K562 (cell line): ENCODE data around the gene USP12. TPM values are rescaled to one million over a fixed set of nuclear protein-coding genes. Genes with fewer than 3 reads are reported as not detected.
A peak's percentile ranks its signal among the peaks of the same experiment; 100 is the strongest.

Experiments used
- CTCF ChIP-seq, 3 experiments: IDR thresholded peaks in 2 of 3; conservative IDR thresholded peaks in 1 of 3; 2 replicates each; pipeline ENCODE4 v1.5.1; 2011 to 2012; ENCODE audit warnings: low read length in 3 of 3, mild to moderate bottlenecking in 3 of 3, control low read depth in 2 of 3, improper control_type of control experiment in 1 of 3, inconsistent platforms in 1 of 3, low read depth in 1 of 3, mixed read lengths in 1 of 3, moderate library complexity in 1 of 3; ENCODE audit not compliant: insufficient read depth in 2 of 3
- CUX1 ChIP-seq: fragments of 200-800 bp; sonication (Bioruptor generic); IDR thresholded peaks from 2 replicates; pipeline ENCODE4 v1.6.1; 2016; ENCODE audit warnings: missing genetic modification characterization, missing compliant biosample characterization
- ELK3 ChIP-seq: fragments of 450-650 bp; formaldehyde crosslinking; IDR thresholded peaks from 2 replicates; pipeline ENCODE4 v1.4.0; 2020; ENCODE audit warnings: mild to moderate bottlenecking
- FOXA1 ChIP-seq: fragments of 450-650 bp; IDR thresholded peaks from 2 replicates; pipeline ENCODE4 v1.6.1; 2016; ENCODE audit warnings: mild to moderate bottlenecking, borderline replicate concordance
- HMGXB4 ChIP-seq: sonication (generic); formaldehyde crosslinking; IDR thresholded peaks from 2 replicates; pipeline ENCODE4 v1.8.1; 2023; ENCODE audit warnings: mild to moderate bottlenecking, missing genetic modification reagents
- HNRNPL ChIP-seq: fragments of 200-400 bp; formaldehyde crosslinking; IDR thresholded peaks from 2 replicates; pipeline ENCODE4 v1.6.1; 2017; ENCODE audit warnings: low read depth, mild to moderate bottlenecking, low read length
- HNRNPLL ChIP-seq: fragments of 200-400 bp; formaldehyde crosslinking; IDR thresholded peaks from 2 replicates; pipeline ENCODE4 v1.6.1; 2017; ENCODE audit warnings: low read length, low read depth, mild to moderate bottlenecking; ENCODE audit not compliant: poor library complexity, severe bottlenecking
- NELFE ChIP-seq: IDR thresholded peaks from 2 replicates; pipeline ENCODE4 v1.6.1; 2011; ENCODE audit warnings: mild to moderate bottlenecking; ENCODE audit not compliant: insufficient read depth, insufficient read length
- RCOR1 ChIP-seq, 2 experiments: IDR thresholded peaks; 2 replicates each; pipeline ENCODE4 v1.6.1; 2012; ENCODE audit warnings: low read depth in 2 of 2, low read length in 2 of 2, borderline replicate concordance in 1 of 2, improper control_type of control experiment in 1 of 2
- SMC3 ChIP-seq: conservative IDR thresholded peaks from 2 replicates; pipeline ENCODE4 v1.6.1; 2011; ENCODE audit warnings: low read depth, low read length, improper control_type of control experiment; ENCODE audit not compliant: insufficient read depth
- U2AF2 ChIP-seq: fragments of 200-400 bp; formaldehyde crosslinking; optimal IDR thresholded peaks from 2 replicates; pipeline ENCODE3; 2017; ENCODE audit warnings: low read depth, mild to moderate bottlenecking, low read length
- VEZF1 ChIP-seq: fragments of 200-800 bp; sonication (Bioruptor generic); IDR thresholded peaks from 2 replicates; pipeline ENCODE4 v1.6.1; 2017; ENCODE audit warnings: missing genetic modification characterization, missing compliant biosample characterization
- ZFP36 ChIP-seq: fragments of 150-350 bp; IDR thresholded peaks from 2 replicates; pipeline ENCODE4 v1.6.1; 2018; ENCODE audit warnings: low read length, low read depth; ENCODE audit not compliant: partially characterized antibody
- polyA plus RNA-seq, 8 experiments: library from polyadenylated mRNA; depleted of rRNA in 4 of 8; stranded (reverse) in 5 of 8; unstranded in 3 of 8; fragments of >200 nt; fragmentation: Nextera tagmentation in 2 of 8; fragmentation: Illumina TruSeq in 1 of 8; extraction: Ambion mirVana in 2 of 8; extraction: Trizol in 1 of 8; gene quantifications; 2 replicates each; pipeline versions ENCODE4 v1.2.1 to v1.2.3, GENCODE V29; 2011 to 2014; ENCODE audit warnings: inconsistent platforms in 1 of 8, missing spikeins in 1 of 8
- total RNA-seq, 7 experiments: library from RNA; depleted of rRNA in 6 of 7; stranded (reverse); fragments of >200 nt in 6 of 7; fragmentation: Illumina TruSeq in 2 of 7; extraction: Trizol in 2 of 7; gene quantifications; 2 replicates each; pipeline versions ENCODE4 v1.2.1 to v1.2.3, GENCODE V29; 2011 to 2021; ENCODE audit warnings: low replicate concordance in 1 of 7

USP12 gene
- total and polyA plus RNA-seq, 9 of the 15 experiments (the other 6 are each of a cell fraction or from before 2014, with no cell fraction given) = 1.8 to 20.5 (median 13.3) TPM

GRCh38 chr13:27138457-27139093 is 33.0 kb downstream of the USP12 start (continued):
- TF ChIP-seq CUX1 (CRISPR knock-in tag) = peak; percentile 99
- peak in 1 of 2 experiments; percentile 53; a peak in 1 of 4 replicates for TF ChIP-seq RCOR1 (IDR thresholded peaks at IDR 0.05; ENCODE audit: borderline replicate concordance in 1 of 2, low read depth in 2 of 2, low read length in 2 of 2)
- TF ChIP-seq VEZF1 (CRISPR knock-in tag) = peak; percentile 68
- TF ChIP-seq ELK3 (CRISPR knock-in tag) = peak; percentile 90; the same call in 1 of the 2 replicates
- no peak for TF ChIP-seq SMC3
- TF ChIP-seq HNRNPLL = no peak
- TF ChIP-seq ZFP36 = no peak
- TF ChIP-seq NELFE = no peak
- no peak for TF ChIP-seq U2AF2
- no peak for TF ChIP-seq CTCF (IDR thresholded peaks at IDR 0.05 in 2 of 3, conservative IDR thresholded peaks at IDR 0.05 in 1 of 3; ENCODE audit: insufficient read depth in 2 of 3, low read depth in 1 of 3, low read length in 3 of 3)
- TF ChIP-seq FOXA1 = no peak
- TF ChIP-seq HNRNPL = 0 out of 2 replicates have a peak, but pooled peaks have one; percentile 17
- no peak for TF ChIP-seq HMGXB4
